ENCODE data around the gene ZP1. TPM values are rescaled to one million over a fixed set of nuclear protein-coding genes. Genes with fewer than 3 reads are reported as not detected.

ZP1 gene
- total RNA-seq, 2 donors from 2014 or later = not detected

DNA sequence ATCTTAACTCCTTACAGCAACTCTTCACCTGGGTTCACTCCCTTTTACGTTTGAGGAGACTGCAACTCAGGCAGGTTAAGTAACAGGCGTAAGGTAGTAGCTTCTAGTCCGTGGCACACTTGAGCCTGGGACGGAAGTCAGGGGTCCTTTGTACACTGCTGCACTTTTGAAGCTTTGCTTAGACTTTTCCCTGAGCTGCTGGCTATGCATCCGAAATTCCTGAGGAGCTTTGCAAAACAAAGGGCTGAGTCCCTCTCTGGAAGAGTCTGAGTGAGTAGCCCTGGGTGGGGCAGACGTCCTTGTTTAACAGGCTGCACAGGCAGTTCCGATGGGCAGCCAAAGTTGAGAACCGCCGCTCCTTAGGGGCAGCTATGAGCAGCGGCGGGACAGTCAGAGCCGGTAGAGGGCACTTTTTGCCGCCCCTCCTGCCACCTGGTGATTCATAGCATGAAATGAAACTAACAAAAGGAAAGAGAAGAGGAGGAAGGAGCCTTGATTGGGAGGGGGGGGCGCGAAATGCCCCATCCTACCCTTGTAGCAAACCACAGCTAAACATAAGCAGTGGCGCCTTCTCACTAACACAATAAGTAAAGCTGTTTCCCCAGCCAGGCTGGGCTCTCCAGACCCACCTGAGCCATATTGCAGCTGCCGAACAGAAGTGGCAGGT, 48.0 kb downstream of the ZP1 start:
- intact Hi-C loops (cut with DNase I) = no loop called here
- peak; percentile 89 for DNase-seq (ENCODE audit: low spot score)

GRCh38 chr11:60916669-60917206, 49.4 kb downstream of the ZP1 start:
- no peak for DNase-seq (ENCODE audit: low spot score)
- intact Hi-C loops (cut with DNase I) = no loop called here

DNA sequence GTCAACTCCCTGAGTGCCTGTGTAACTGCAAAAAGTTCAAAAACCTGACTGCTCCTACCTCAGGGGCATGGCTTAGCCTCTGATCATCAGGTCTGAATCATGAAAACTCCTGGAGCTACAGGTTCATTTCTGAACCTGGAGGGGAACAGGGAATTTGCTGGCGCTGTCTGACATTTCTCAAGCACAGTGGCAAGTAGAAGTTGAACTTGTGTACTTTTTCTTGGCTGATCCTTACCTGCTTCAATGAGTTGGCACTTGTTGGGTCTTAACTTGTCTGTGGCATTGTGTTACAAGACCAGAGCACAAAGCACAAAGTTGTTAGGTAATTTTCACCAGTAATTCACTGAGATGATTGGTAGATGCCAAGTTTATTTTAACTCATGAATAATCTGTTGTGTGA, 49.9 kb downstream of the ZP1 start:
- no peak for DNase-seq (ENCODE audit: low spot score)
- intact Hi-C loops (cut with DNase I) = no loop called here

DNA sequence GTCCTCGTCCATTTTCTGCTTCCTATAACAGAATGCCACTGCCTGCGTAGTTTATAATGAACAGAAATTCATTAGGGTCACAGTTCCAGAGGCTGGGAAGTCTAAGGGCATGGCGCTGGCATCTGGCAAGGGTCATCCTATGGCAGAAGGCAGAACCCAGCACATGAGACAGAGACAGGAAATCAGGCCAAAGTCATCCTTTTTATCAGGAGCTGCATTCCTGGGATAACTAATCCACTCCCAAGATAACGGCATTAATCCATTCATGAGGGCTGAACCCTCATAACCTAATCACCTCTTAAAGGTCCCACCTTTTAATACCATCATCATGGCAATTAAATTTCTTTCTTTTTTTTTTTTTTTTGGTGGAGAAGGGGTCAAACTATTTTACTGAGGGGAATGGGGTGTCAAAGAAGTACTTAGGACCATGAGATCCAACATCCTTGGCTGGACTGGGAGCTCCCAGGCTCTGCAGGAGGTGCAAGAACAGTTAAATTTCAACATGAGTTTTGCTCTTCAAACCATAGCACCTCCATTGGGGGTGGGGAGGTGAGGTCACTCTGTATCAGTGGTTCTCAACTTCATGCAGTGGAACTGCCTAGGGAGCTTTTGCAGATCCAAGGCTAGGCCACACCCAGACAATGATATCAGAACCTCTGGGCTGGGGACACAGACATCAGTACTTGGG, 51.1 kb downstream of the ZP1 start:
- intact Hi-C loops (cut with DNase I) = no loop called here
- DNase-seq (ENCODE audit: low spot score) = no peak

DNA sequence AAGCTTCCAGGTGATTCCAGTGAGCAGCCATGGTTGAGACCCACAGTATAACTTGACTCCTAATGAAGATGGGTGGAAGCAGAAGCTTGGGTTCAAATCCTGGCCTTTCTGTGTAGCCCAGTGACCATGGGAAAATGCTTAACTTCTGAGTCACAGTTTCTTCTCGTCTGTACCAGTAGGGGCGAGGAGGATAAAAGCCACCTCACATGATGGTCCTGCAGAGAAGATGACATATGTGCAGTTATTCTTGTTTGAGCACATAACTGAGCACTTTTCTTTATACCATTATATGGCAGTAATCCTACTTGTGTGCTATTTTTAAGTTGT, 51.6 kb downstream of the ZP1 start:
- intact Hi-C loops (cut with DNase I) = no loop called here

DNA sequence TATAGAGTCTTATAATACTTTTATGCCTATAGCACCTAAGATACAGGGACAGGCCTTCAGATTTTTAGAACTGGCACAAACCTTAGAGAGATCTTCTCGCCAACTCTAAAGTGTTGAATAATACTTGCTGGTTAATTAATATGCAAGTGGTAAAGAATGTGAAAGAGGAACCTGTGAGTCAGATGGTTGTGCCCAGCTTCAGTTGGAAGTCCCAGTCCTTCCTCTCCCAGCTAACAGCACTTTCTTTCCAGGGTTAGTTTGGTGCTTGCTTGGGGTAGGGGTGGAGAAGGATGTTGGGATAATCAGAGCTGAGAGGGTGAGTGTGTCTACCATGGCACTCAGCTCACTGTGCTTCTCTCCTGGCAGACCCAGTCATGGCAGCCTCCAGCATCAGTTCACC, 52.0 kb downstream of the ZP1 start:
- DNase-seq (ENCODE audit: low spot score) = no peak
- intact Hi-C loops (cut with DNase I) = no loop called here

More for the DNA sequence above, 51.6 kb downstream of the ZP1 start:
- no peak for DNase-seq (ENCODE audit: low spot score)

- intact Hi-C loops (cut with DNase I) = loop anchor here in 1 of 2 donors (10.0 kb wide), 1 partner anchor 205 kb away; no protein-coding TSS in a partner anchor
- no peak for DNase-seq (ENCODE audit: low spot score)
Observed at GRCh38 chr11:60919956-60920355, 52.6 kb downstream of the ZP1 start.

GRCh38 chr11:60921259-60921658, 53.9 kb downstream of the ZP1 start:
- intact Hi-C loops (cut with DNase I) = loop anchor here (1.0 to 10.0 kb wide), 2 partner anchors 204 to 227 kb away; no protein-coding TSS in a partner anchor

DNA sequence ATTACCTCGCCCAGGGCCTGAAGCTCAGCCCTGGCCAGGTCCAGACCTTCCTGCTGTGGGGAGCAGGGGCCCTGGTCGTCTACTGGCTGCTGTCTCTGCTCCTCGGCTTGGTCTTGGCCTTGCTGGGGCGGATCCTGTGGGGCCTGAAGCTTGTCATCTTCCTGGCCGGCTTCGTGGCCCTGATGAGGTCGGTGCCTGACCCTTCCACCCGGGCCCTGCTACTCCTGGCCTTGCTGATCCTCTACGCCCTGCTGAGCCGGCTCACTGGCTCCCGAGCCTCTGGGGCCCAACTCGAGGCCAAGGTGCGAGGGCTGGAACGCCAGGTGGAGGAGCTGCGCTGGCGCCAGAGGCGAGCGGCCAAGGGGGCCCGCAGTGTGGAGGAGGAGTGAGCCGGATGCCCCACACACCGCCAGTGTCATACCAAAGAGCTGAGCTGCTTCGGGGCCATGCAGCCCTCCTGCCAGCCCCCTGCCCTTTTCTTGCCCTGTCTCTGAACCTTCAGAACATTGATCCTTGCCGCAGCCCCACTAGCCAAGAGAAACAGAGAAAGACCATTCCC, 54.5 kb downstream of the ZP1 start:
- DNase-seq (ENCODE audit: low spot score) = no peak
- intact Hi-C loops (cut with DNase I) = loop anchor here (1.0 to 10.0 kb wide), 2 partner anchors 203 to 226 kb away; no protein-coding TSS in a partner anchor

More at GRCh38 chr11:60921259-60921658, 53.9 kb downstream of the ZP1 start:
- DNase-seq (ENCODE audit: low spot score) = no peak

- intact Hi-C loops (cut with DNase I) = loop anchor here in 1 of 2 donors (10.0 kb wide), 1 partner anchor 202 kb away; no protein-coding TSS in a partner anchor
- no peak for DNase-seq (ENCODE audit: low spot score)
Observed at GRCh38 chr11:60922906-60923305, 55.6 kb downstream of the ZP1 start.

DNA sequence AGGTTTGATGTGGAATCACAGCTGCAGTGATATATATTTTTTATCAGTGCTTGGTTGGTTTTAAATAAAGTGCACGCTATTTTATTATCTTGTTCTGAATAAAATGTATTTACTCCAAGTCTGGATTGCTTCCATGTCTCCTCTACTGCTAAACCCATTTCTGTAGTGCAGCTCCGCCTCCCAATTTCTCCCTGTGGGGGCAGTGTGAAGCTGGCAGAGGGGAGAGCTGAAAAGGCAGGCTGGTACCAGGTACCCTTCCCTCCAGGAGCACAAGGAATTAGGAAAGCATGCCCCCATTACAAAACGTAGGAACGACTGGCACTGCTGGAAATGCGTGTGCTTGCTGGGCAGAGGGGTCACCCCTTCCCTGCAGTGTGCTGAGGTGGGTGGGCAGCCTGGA, 56.0 kb downstream of the ZP1 start:
- no peak for DNase-seq (ENCODE audit: low spot score)
- intact Hi-C loops (cut with DNase I) = loop anchor here in 1 of 2 donors (10.0 kb wide), 1 partner anchor 201 kb away; no protein-coding TSS in a partner anchor

DNA sequence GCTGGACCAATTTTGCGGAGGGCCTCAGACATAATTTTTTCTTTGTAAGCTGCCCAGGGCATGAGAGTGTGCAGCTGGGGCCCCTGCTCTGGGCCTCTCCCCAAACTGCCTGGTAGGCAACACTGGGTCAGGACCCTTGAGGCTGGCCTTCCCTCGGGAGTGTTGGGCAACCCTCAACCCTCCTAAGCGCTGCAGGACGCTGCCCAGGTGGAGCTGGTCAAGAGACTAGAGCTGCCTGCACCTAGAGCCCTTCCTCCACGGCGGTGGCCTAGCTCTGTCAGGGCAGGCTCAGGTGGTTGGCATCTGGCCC, 56.4 kb downstream of the ZP1 start:
- DNase-seq (ENCODE audit: low spot score) = no peak
- intact Hi-C loops (cut with DNase I) = loop anchor here in 1 of 2 donors (10.0 kb wide), 1 partner anchor 201 kb away; no protein-coding TSS in a partner anchor

GRCh38 chr11:60924110-60924905, 57.0 kb downstream of the ZP1 start, which contains the start of gene TMEM132A:
Gene TMEM132A, plus strand, starts transcription at chr11:60924460. Its CDS starts 174 bp downstream, at chr11:60924634.
- DNase-seq (ENCODE audit: low spot score) = peak; percentile 88
- intact Hi-C loops (cut with DNase I) = loop anchor here in 1 of 2 donors (10.0 kb wide), 1 partner anchor 200 kb away; no protein-coding TSS in a partner anchor

Other genes starting within 250 kb of the ZP1 start
- not detected for gene MS4A8, start 167.9 kb upstream of the ZP1 start, total RNA-seq
- not detected for gene MS4A18, start 142.8 kb upstream of the ZP1 start, total RNA-seq
- gene MS4A15, start 110.7 kb upstream of the ZP1 start, total RNA-seq = not detected
- gene MS4A10, start 82.2 kb upstream of the ZP1 start, total RNA-seq = not detected
- gene CCDC86, start 25.4 kb upstream of the ZP1 start, total RNA-seq = 10 to 100 TPM; 14.9 to 21.9 TPM
- under 1 TPM in 1 of 2 donors, not detected in 1; 0.14 TPM for gene PTGDR2, start 11.6 kb upstream of the ZP1 start, total RNA-seq
- 10 to 100 TPM; 47.6 to 50.9 TPM for gene PRPF19, start 39.0 kb downstream of the ZP1 start, total RNA-seq
- 100 to 1,000 TPM; 118 to 125 TPM for gene TMEM109, start 46.6 kb downstream of the ZP1 start, total RNA-seq
- 1 to 10 TPM; 5.4 to 7.7 TPM for gene TMEM132A, start 56.9 kb downstream of the ZP1 start, total RNA-seq
- 10 to 100 TPM; 27.4 to 29.3 TPM for gene SLC15A3, start 84.6 kb downstream of the ZP1 start, total RNA-seq
- gene CD6, start 104.1 kb downstream of the ZP1 start, total RNA-seq = under 1 TPM; 0.43 to 0.93 TPM
- gene CD5, start 234.9 kb downstream of the ZP1 start, total RNA-seq = under 1 TPM; 0.52 to 0.60 TPM